HEK293T (cell line): ENCODE results near the gene CXCL17.
A peak's percentile ranks its signal among the peaks of the same experiment; 100 is the strongest.

Experiments
- CTCF ChIA-PET: fragments of 350-600 bp; formaldehyde crosslinking; extraction: SDS; loops from one replicate; lab custom pipeline; 2021; ENCODE audit warnings: antibody characterized with exemption, inconsistent platforms; lab: Yijun Ruan, JAX
- POLR2A ChIA-PET: fragments of 350-600 bp; formaldehyde crosslinking; extraction: SDS; loops from one replicate; lab custom pipeline; 2020; ENCODE audit warnings: antibody characterized with exemption, inconsistent platforms; lab: Yijun Ruan, JAX
- DNase-seq: peaks from one replicate; pipeline ENCODE4 v3.0.0; 2012; ENCODE audit warnings: mixed read lengths; ENCODE audit errors: extremely low spot score
- ARNT ChIP-seq: fragments of 450-650 bp; IDR thresholded peaks from 2 replicates; pipeline ENCODE4 v1.6.1; 2017; ENCODE audit warnings: mild to moderate bottlenecking
- BHLHE40 ChIP-seq: fragments of 450-650 bp; IDR thresholded peaks from 2 replicates; pipeline ENCODE4 v1.6.1; 2016; ENCODE audit warnings: mild to moderate bottlenecking, moderate library complexity, borderline replicate concordance
- CTBP1 ChIP-seq: fragments of 450-650 bp; IDR thresholded peaks from 2 replicates; pipeline ENCODE4 v1.6.1; 2016; ENCODE audit warnings: borderline replicate concordance
- ELF4 ChIP-seq: fragments of 450-650 bp; IDR thresholded peaks from 2 replicates; pipeline ENCODE4 v1.6.1; 2017; ENCODE audit warnings: antibody characterized with exemption
- FOXA1 ChIP-seq: fragments of 450-650 bp; IDR thresholded peaks from 2 replicates; pipeline ENCODE4 v1.6.1; 2016; ENCODE audit warnings: mild to moderate bottlenecking
- FOXK2 ChIP-seq: fragments of 450-650 bp; IDR thresholded peaks from 2 replicates; pipeline ENCODE4 v1.6.1; 2016; ENCODE audit warnings: mild to moderate bottlenecking
- FOXM1 ChIP-seq: fragments of 450-650 bp; IDR thresholded peaks from 2 replicates; pipeline ENCODE4 v1.6.1; 2017; ENCODE audit warnings: mild to moderate bottlenecking, borderline replicate concordance
- HDGF ChIP-seq: fragments of 450-650 bp; IDR thresholded peaks from 2 replicates; pipeline ENCODE4 v1.6.1; 2017; ENCODE audit warnings: antibody characterized with exemption, borderline replicate concordance
- L3MBTL2 ChIP-seq: fragments of 450-650 bp; conservative IDR thresholded peaks from 2 replicates; pipeline ENCODE4 v1.6.1; 2016; ENCODE audit warnings: mild to moderate bottlenecking
- LEF1 ChIP-seq: fragments of 450-650 bp; IDR thresholded peaks from 2 replicates; pipeline ENCODE4 v1.6.1; 2017; ENCODE audit warnings: mild to moderate bottlenecking, borderline replicate concordance
- NFRKB ChIP-seq: fragments of 450-650 bp; IDR thresholded peaks from 2 replicates; pipeline ENCODE4 v1.6.1; 2016; ENCODE audit warnings: mild to moderate bottlenecking, moderate library complexity
- PKNOX1 ChIP-seq: fragments of 450-650 bp; IDR thresholded peaks from 2 replicates; pipeline ENCODE4 v1.6.1; 2016
- SP1 ChIP-seq: fragments of 450-650 bp; IDR thresholded peaks from 2 replicates; pipeline ENCODE4 v1.6.1; 2017
- SUZ12 ChIP-seq: fragments of 450-650 bp; IDR thresholded peaks from 2 replicates; pipeline ENCODE4 v1.6.1; 2016; ENCODE audit warnings: mild to moderate bottlenecking
- TARDBP ChIP-seq: fragments of 450-650 bp; IDR thresholded peaks from 2 replicates; pipeline ENCODE4 v1.6.1; 2016
- ZNF384 ChIP-seq: fragments of 450-650 bp; IDR thresholded peaks from 2 replicates; pipeline ENCODE4 v1.6.1; 2016

The CXCL17 gene

GRCh38 chr19:42474743-42475142 is 32.0 kb upstream of the CXCL17 start:
- DNase-seq, result no peak
- no peak for TF ChIP-seq NFRKB
- TF ChIP-seq FOXA1, result no peak
- no peak for TF ChIP-seq ARNT
- no peak for TF ChIP-seq BHLHE40
- TF ChIP-seq HDGF, result no peak
- TF ChIP-seq FOXK2, result no peak
- TF ChIP-seq ZNF384, result no peak
- no peak for TF ChIP-seq ELF4
- TF ChIP-seq L3MBTL2, result no peak
- no peak for TF ChIP-seq SUZ12
- TF ChIP-seq CTBP1, result no peak
- CTCF ChIA-PET, result no interaction called here
- POLR2A ChIA-PET, result no interaction called here

GRCh38 chr19:42473686-42474085 is 30.9 kb upstream of the CXCL17 start:
- ChIA-PET CTCF (no interaction called here), POLR2A (no interaction called here)
- DNase-seq, result no peak
- no peak for TF ChIP-seq FOXK2
- TF ChIP-seq SP1, result no peak
- TF ChIP-seq ARNT, result no peak
- TF ChIP-seq PKNOX1, result no peak

- ChIA-PET POLR2A (no interaction called here), CTCF (no interaction called here)
- DNase-seq, result no peak
- no peak for TF ChIP-seq BHLHE40
- TF ChIP-seq SP1, result no peak
- TF ChIP-seq ARNT, result no peak
- no peak for TF ChIP-seq ELF4
- TF ChIP-seq FOXK2, result no peak
- TF ChIP-seq NFRKB, result no peak
- TF ChIP-seq CTBP1, result no peak
- no peak for TF ChIP-seq FOXM1
- no peak for TF ChIP-seq ZNF384
- no peak for TF ChIP-seq HDGF
- TF ChIP-seq TARDBP, result no peak
- TF ChIP-seq FOXA1, result no peak
- TF ChIP-seq SUZ12, result no peak
- no peak for TF ChIP-seq L3MBTL2
- no peak for TF ChIP-seq LEF1
- no peak for TF ChIP-seq PKNOX1
Observed at GRCh38 chr19:42472402-42473147, 29.8 kb upstream of the CXCL17 start.

- CTCF ChIA-PET, result no interaction called here
Observed at GRCh38 chr19:42471554-42472249, 29.0 kb upstream of the CXCL17 start.

GRCh38 chr19:42469311-42470235 is 26.8 kb upstream of the CXCL17 start:
- DNase-seq, result no peak
- ChIA-PET POLR2A (interaction anchor here (1.2 kb wide), 1 partner anchor 73 kb away, joined by 4 read pairs; no protein-coding TSS in a partner anchor), CTCF (no interaction called here)
- TF ChIP-seq FOXA1 (no peak), BHLHE40 (no peak), SUZ12 (no peak), TARDBP (no peak), PKNOX1 (peak; percentile 7; the same call in 1 of the 2 replicates), ELF4 (no peak)

More at GRCh38 chr19:42471554-42472249, 29.0 kb upstream of the CXCL17 start:
- POLR2A ChIA-PET, result no interaction called here
- DNase-seq, result no peak
- TF ChIP-seq FOXM1 (no peak), ZNF384 (no peak)

- TF ChIP-seq FOXA1 (no peak), PKNOX1 (no peak), SP1 (no peak), FOXM1 (no peak), SUZ12 (no peak), NFRKB (no peak), TARDBP (no peak), HDGF (no peak), LEF1 (no peak), FOXK2 (no peak), ELF4 (no peak), CTBP1 (no peak), BHLHE40 (no peak), ZNF384 (no peak), ARNT (no peak)
- DNase-seq, result peak; percentile 54
- POLR2A ChIA-PET, result interaction anchor here (1.3 kb wide), 1 partner anchor 13 kb away, joined by 3 read pairs; no protein-coding TSS in a partner anchor
- CTCF ChIA-PET, result interaction anchor here (0.5 to 0.8 kb wide), 2 partner anchors 28 to 1201 kb away, joined by 3 to 6 read pairs; no protein-coding TSS in a partner anchor
Observed at GRCh38 chr19:42468273-42468796, 25.6 kb upstream of the CXCL17 start.
